ENCODE data around the gene CCDC171.

DNA sequence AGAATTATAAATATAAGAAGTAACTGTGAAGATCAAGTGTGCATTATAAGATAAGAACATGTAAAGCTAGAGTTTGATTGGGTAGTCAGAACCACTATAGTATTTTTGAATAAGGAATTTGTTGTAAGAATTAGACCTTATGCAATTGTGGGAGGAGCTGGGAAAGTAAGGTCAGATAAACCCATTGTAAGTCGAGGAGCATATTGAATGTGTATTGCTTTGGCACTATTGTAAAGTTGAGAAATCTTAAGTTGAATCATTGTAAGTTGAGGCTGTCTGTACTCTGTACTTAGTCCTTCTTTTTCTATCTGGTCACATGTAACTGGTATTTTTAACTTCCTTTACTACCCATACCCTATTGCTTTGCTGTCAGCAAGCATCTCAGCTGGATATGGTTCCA is 158.7 kb downstream of the CCDC171 start:
- TF ChIP-seq CTCF (conservative IDR thresholded peaks at IDR 0.05) (no peak), EZH2 (IDR thresholded peaks at IDR 0.05; ENCODE audit: low read depth) (no peak)

Data from PC-9 (cell line).